Chondrocyte (in vitro differentiated cells): ENCODE data around the gene GRK6. TPM values are rescaled to one million over a fixed set of nuclear protein-coding genes. Genes with fewer than 3 reads are reported as not detected.

Experiments used
- DNase-seq: peaks from one replicate; pipeline ENCODE4 v3.0.0; 2021; ENCODE audit warnings: mixed read lengths, low spot score
- H3K27ac Mint-ChIP-seq: one replicate; pipeline ENCODE4 v1.8.0; 2021; ENCODE audit warnings: mild to moderate bottlenecking, moderate library complexity, mixed read lengths; ENCODE audit not compliant: unreplicated experiment
- H3K27me3 Mint-ChIP-seq: 2 replicates; pipeline ENCODE4 v1.8.0; 2021; ENCODE audit warnings: low read depth, mixed read lengths
- H3K36me3 Mint-ChIP-seq: 2 replicates; pipeline ENCODE4 v1.8.0; 2021; ENCODE audit warnings: low read depth, mixed read lengths
- H3K4me1 Mint-ChIP-seq: 2 replicates; pipeline ENCODE4 v1.8.0; 2021; ENCODE audit warnings: low read depth, mild to moderate bottlenecking, mixed read lengths
- H3K4me3 Mint-ChIP-seq: one replicate; pipeline ENCODE4 v1.8.0; 2021; ENCODE audit warnings: mild to moderate bottlenecking, moderate library complexity, mixed read lengths; ENCODE audit not compliant: unreplicated experiment
- H3K9me3 Mint-ChIP-seq: 2 replicates; pipeline ENCODE4 v1.8.0; 2021; ENCODE audit warnings: low read depth, mixed read lengths
- total RNA-seq: library from RNA; stranded (reverse); gene quantifications from 3 replicates; pipeline ENCODE4 v1.2.1, GENCODE V29; 2021
- TF ChIP-seq, protein P1 (sequence below): fragments of 200-600 bp; sonication (generic); IDR thresholded peaks from 2 replicates; pipeline ENCODE4 v1.5.0; 2021; ENCODE audit warnings: antibody characterized with exemption, mild to moderate bottlenecking, moderate library complexity

The GRK6 gene
- total RNA-seq, 1 donor from 2014 or later: 26.3 TPM

DNA sequence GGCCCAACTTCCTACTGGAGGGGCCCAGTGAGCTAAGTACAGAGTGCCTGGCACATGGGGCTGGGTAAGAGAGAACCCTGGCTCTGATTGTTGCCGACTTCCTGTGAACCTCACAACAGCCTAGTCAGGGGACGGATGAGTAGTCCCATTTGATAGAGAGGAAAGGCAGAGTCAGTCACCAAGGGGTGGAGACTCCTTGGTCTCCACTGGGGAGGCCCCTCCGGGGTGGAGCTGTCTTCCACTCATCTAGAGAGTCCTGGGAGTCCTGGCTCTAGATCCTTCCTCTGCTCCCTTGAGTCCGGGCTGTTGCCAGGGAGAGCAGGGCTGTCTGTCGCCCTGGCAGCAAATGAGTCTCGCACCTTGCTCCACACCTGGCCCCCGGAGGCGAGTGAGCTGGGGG lies 8.0 kb downstream of the GRK6 start:
- peaks cover 18% of the 10 kb centered on the region for H3K36me3 Mint-ChIP-seq
- DNase-seq: peak; percentile 74
- no peaks in the 10 kb centered on the region for H3K9me3 Mint-ChIP-seq
- peaks cover 10% of the 10 kb centered on the region for H3K4me1 Mint-ChIP-seq
- no peak overlapping the region for H3K4me3 Mint-ChIP-seq
- no peak overlapping the region for H3K27ac Mint-ChIP-seq
- TF ChIP-seq, protein P1, sequence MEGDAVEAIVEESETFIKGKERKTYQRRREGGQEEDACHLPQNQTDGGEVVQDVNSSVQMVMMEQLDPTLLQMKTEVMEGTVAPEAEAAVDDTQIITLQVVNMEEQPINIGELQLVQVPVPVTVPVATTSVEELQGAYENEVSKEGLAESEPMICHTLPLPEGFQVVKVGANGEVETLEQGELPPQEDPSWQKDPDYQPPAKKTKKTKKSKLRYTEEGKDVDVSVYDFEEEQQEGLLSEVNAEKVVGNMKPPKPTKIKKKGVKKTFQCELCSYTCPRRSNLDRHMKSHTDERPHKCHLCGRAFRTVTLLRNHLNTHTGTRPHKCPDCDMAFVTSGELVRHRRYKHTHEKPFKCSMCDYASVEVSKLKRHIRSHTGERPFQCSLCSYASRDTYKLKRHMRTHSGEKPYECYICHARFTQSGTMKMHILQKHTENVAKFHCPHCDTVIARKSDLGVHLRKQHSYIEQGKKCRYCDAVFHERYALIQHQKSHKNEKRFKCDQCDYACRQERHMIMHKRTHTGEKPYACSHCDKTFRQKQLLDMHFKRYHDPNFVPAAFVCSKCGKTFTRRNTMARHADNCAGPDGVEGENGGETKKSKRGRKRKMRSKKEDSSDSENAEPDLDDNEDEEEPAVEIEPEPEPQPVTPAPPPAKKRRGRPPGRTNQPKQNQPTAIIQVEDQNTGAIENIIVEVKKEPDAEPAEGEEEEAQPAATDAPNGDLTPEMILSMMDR: no peak
- H3K27me3 Mint-ChIP-seq: no peaks in the 10 kb centered on the region

DNA sequence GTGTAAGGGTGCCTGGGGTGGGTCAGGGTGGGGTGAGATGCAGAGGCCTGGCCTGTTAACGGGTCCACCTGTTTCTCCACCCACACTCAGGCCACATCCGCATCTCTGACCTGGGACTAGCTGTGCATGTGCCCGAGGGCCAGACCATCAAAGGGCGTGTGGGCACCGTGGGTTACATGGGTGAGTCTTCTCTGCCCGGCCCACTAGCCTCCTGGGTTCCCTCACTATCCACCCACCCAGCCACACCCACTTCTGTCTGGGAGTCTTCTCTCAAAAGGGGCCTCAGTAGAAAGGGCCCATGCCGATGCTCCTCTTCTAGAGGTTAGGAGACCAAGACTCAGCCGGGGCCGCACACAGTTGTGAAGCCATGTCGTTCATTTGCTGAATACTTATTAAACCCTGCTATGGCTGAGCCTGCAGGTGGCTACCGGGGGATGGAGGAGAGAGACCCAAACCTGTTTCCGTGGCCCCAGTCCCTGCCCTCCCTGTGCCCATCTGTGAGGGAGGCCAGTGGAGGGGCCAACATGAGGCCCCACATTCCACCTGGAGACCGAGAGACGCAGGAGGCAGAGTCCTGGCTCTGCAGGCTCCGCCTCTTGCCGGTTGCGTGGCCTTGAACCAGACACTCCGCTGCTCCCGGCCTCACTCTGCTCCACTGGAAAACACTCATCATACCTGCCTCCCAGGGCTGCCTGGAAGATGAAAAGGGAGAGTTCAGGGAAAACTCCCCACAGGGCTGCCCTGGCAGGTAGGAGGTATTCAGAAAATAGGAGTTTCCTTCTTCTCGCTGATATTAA lies 8.7 kb downstream of the GRK6 start:
- H3K27me3 Mint-ChIP-seq: no peaks in the 10 kb centered on the region
- no peak overlapping the region for H3K27ac Mint-ChIP-seq
- H3K36me3 Mint-ChIP-seq: peaks cover 22% of the 10 kb centered on the region
- H3K4me1 Mint-ChIP-seq: peaks cover 10% of the 10 kb centered on the region
- no peaks in the 10 kb centered on the region for H3K9me3 Mint-ChIP-seq
- no peak overlapping the region for H3K4me3 Mint-ChIP-seq
- TF ChIP-seq, protein P1: no peak
- DNase-seq: peak; percentile 88

DNA sequence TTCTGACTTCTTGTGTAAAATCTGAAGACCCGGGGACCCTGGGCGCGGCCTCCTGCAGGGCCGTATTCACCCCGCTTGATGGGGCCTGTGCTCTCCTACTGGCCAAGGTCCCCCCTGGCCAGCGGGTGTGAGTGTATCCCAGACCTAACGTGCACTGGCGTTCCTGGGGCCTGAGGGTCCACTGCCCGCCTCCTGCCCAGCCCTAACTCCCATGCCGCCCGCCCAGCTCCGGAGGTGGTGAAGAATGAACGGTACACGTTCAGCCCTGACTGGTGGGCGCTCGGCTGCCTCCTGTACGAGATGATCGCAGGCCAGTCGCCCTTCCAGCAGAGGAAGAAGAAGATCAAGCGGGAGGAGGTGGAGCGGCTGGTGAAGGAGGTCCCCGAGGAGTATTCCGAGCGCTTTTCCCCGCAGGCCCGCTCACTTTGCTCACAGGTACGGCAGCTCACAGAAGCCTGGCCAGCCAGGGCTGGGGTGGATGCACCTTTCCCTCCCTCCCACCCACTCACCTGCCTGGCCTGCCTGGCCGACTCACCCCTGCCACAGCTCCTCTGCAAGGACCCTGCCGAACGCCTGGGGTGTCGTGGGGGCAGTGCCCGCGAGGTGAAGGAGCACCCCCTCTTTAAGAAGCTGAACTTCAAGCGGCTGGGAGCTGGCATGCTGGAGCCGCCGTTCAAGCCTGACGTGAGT lies 9.5 kb downstream of the GRK6 start:
- Mint-ChIP-seq H3K4me3 (no peak overlapping the region), H3K9me3 (no peaks in the 10 kb centered on the region), H3K36me3 (peaks cover 19% of the 10 kb centered on the region), H3K27ac (no peak overlapping the region), H3K27me3 (no peaks in the 10 kb centered on the region), H3K4me1 (peaks cover 10% of the 10 kb centered on the region)
- TF ChIP-seq, protein P1: no peak
- DNase-seq: no peak

DNA sequence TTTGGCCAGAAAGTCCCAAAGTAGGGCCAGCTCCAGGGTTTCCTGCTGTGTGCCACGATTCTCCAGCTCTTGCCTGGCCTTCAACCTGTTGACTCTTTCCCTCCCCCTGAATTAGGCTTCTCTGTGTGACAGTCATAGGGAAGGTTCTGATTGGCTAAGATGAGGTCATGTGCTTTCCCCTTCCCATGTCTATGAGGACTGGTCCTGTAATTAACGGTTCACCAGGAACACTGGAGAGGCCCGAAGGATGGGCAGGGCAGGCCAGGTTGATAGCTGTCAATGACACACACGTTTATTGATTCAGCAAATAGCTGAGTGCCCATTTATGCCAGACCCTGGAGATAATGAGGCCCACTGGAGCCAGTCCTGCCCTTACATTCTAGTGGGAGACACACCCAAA lies 11.1 kb downstream of the GRK6 start:
- H3K4me1 Mint-ChIP-seq: peaks cover 10% of the 10 kb centered on the region

DNA sequence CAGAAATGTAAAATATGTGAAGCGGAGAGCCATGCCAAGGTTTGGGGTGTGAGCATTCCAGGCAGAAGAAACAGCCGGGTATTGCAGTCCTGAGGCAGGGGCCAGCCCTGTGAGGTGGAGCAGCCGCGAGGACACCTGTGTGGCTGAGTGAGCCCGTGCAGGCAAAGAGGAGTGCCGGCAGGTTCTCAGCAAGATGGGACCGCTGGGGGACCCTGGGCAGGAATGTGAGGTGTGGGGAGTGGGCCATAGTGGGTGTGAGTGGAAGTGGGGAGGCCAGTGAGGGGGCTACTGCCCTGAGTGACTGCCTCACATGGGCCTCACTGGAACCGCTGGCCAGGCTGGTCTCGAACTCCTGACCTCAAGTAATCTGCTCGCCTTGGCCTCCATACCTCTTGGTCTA lies 12.0 kb downstream of the GRK6 start:
- no peak for DNase-seq
- H3K27ac Mint-ChIP-seq: no peak overlapping the region
- H3K36me3 Mint-ChIP-seq: peaks cover 20% of the 10 kb centered on the region
- H3K27me3 Mint-ChIP-seq: no peaks in the 10 kb centered on the region
- TF ChIP-seq, protein P1: no peak
- H3K9me3 Mint-ChIP-seq: no peaks in the 10 kb centered on the region
- peaks cover 10% of the 10 kb centered on the region for H3K4me1 Mint-ChIP-seq
- no peak overlapping the region for H3K4me3 Mint-ChIP-seq

More for the DNA sequence above, 11.1 kb downstream of the GRK6 start:
- TF ChIP-seq, protein P1: no peak
- Mint-ChIP-seq H3K27me3 (no peaks in the 10 kb centered on the region), H3K4me3 (no peak overlapping the region), H3K9me3 (no peaks in the 10 kb centered on the region), H3K27ac (no peak overlapping the region), H3K36me3 (peaks cover 23% of the 10 kb centered on the region)
- no peak for DNase-seq
